HL-60/S4 treated with retinoic acid at 250 ng/mL for 4 days and 3 days (cell line): ENCODE measurements around the gene CRYBG1.

ENCODE experiments used
- in situ Hi-C: fragments of 300-500 bp; cut with MboI; formaldehyde crosslinking; loops from 2 replicates; pipeline ENCODE4 v1.7.0; 2022; ENCODE audit warnings: low sequenced_read_pairs

CRYBG1 gene

GRCh38 chr6:106417572-106418147, 57.1 kb downstream of the CRYBG1 start:
- in situ Hi-C loops: no loop called here

GRCh38 chr6:106419900-106420613, 59.5 kb downstream of the CRYBG1 start:
- in situ Hi-C loops: no loop called here

GRCh38 chr6:106421496-106421895, 61.0 kb downstream of the CRYBG1 start:
- in situ Hi-C loops: no loop called here

- in situ Hi-C loops: no loop called here
Observed at GRCh38 chr6:106422534-106422933, 62.0 kb downstream of the CRYBG1 start.

- in situ Hi-C loops: no loop called here
Observed at GRCh38 chr6:106425382-106425781, 64.9 kb downstream of the CRYBG1 start.

GRCh38 chr6:106426250-106426970, 65.9 kb downstream of the CRYBG1 start:
- in situ Hi-C loops: no loop called here

GRCh38 chr6:106430466-106430865, 69.9 kb downstream of the CRYBG1 start:
- in situ Hi-C loops: no loop called here

GRCh38 chr6:106431405-106431804, 70.9 kb downstream of the CRYBG1 start:
- in situ Hi-C loops: no loop called here

- in situ Hi-C loops: no loop called here
Observed at GRCh38 chr6:106431972-106432371, 71.5 kb downstream of the CRYBG1 start.

- in situ Hi-C loops: no loop called here
Observed at GRCh38 chr6:106434530-106434929, 74.0 kb downstream of the CRYBG1 start.

- in situ Hi-C loops: no loop called here
Observed at GRCh38 chr6:106439459-106439858, 78.9 kb downstream of the CRYBG1 start.

- in situ Hi-C loops: loop anchor here (10.0 kb wide), 1 partner anchor 554 kb away; no protein-coding TSS in a partner anchor
Observed at GRCh38 chr6:106440546-106440945, 80.0 kb downstream of the CRYBG1 start.

- in situ Hi-C loops: loop anchor here (10.0 kb wide), 1 partner anchor 552 kb away; no protein-coding TSS in a partner anchor
Observed at GRCh38 chr6:106442395-106442794, 81.9 kb downstream of the CRYBG1 start.

- in situ Hi-C loops: loop anchor here (5.0 to 10.0 kb wide), 2 partner anchors 107 to 550 kb away; no protein-coding TSS in a partner anchor
Observed at GRCh38 chr6:106444777-106445507, 84.4 kb downstream of the CRYBG1 start.

GRCh38 chr6:106445508-106445878, 85.0 kb downstream of the CRYBG1 start:
- in situ Hi-C loops: loop anchor here (5.0 to 10.0 kb wide), 2 partner anchors 107 to 549 kb away; no protein-coding TSS in a partner anchor

- in situ Hi-C loops: loop anchor here (5.0 to 10.0 kb wide), 2 partner anchors 106 to 548 kb away; no protein-coding TSS in a partner anchor
Observed at GRCh38 chr6:106446287-106446885, 85.9 kb downstream of the CRYBG1 start.

- in situ Hi-C loops: loop anchor here (5.0 to 10.0 kb wide), 2 partner anchors 105 to 548 kb away; no protein-coding TSS in a partner anchor
Observed at GRCh38 chr6:106446983-106447382, 86.5 kb downstream of the CRYBG1 start.

- in situ Hi-C loops: loop anchor here (5.0 to 10.0 kb wide), 2 partner anchors 104 to 547 kb away; no protein-coding TSS in a partner anchor
Observed at GRCh38 chr6:106448000-106448426, 87.5 kb downstream of the CRYBG1 start.

- in situ Hi-C loops: no loop called here
Observed at GRCh38 chr6:106450653-106451052, 90.1 kb downstream of the CRYBG1 start.

- in situ Hi-C loops: no loop called here
Observed at GRCh38 chr6:106451439-106451838, 90.9 kb downstream of the CRYBG1 start.
